ENCODE results near the gene FADS2. TPM values are rescaled to one million over a fixed set of nuclear protein-coding genes. Genes with fewer than 3 reads are reported as not detected.

Gene FADS2
- total RNA-seq, 2 experiments from 2014 or later: 32.1 to 34.1 TPM

DNA sequence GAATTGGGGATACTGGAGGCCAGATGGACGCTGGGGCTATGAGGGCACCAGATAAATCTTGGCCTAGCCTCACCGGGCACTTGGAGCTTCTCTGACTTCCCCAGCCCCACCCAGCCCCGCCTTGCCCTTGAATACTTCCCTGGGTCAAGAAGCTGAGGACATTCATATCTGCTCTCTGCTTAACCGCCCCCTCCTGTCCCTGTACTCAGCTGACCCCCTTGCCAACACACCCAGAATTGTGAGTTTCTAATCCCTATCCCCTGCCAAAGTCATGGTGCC is 41.3 kb downstream of the FADS2 start:
- CTCF ChIA-PET: interaction anchor here (1.6 to 4.5 kb wide), 6 partner anchors 12 to 239 kb away, joined by 8 to 32 read pairs (median 12); no protein-coding TSS in a partner anchor
- DNase-seq: no peak
- no peaks in the 10 kb centered on the region for H3K36me3 Mint-ChIP-seq (ENCODE audit: low read depth)
- no peak overlapping the region for H3K4me3 Mint-ChIP-seq
- H3K9me3 Mint-ChIP-seq: no peaks in the 10 kb centered on the region
- no peaks in the 10 kb centered on the region for H3K27me3 Mint-ChIP-seq (ENCODE audit: low read depth)
- H3K4me1 Mint-ChIP-seq (ENCODE audit: low read depth): peaks cover 2% of the 10 kb centered on the region
- intact Hi-C loops (cut with micrococcal nuclease): no loop called here
- no peak overlapping the region for H3K27ac Mint-ChIP-seq

DNA sequence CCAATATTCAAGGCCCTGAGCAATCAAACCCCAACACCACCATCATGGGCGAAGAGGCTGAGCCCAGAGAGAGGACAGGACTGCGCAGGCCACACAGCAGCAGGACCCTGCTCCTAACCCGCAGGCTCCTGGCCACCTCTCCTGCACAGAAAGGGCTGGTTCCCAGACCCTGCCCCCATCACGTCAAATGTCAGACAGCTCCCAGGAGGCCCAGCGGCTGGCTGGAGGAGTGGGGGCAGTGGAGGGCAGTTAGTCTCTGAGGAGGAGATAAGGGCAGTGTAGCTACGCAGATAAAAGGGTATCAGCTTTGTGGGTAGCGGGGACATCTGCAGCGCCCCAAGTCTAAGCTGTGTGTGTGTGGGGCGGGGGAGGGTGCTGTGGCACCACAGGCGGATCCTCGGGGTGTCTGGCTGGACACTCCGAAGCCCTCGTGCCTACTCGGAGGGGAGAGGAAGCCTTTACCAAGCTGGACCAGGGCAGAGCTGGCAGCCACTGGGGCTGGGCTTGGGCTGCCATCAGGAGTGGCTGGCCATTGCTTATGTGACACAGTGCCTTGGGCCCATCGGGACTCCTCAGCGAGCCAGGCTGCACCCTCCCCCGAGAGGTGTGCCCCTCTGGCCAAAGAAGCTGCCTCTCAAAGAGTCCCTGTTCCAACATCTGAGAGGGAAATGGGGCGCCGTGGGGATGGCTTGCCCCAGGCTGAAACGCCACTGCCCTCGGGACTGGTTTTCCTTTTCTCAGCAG is 41.8 kb downstream of the FADS2 start:
- no peak overlapping the region for H3K27ac Mint-ChIP-seq

DNA sequence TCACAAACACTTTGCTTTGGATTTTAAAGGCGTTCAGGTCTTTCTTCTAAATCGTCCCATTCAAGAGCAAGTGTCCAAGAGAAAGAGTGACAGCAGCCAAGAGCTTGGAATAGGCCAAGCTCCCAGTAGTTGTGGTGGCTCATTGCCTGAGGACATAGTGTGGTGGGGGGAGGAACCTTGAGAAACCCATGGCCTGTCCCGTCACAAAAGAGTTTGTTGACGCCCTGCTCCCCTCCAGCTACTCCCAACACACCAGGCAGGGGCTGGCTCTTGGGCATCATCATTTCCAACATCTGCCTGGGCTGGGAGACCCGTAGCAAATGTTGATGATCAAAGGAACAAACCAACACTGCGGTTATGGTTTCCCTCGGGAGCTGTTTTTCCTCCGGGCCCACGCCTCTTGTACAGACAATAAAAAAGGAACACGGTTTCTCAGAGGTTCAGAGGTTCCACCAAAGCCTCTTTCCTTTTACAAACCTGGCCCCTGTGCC is 42.5 kb downstream of the FADS2 start:
- CTCF ChIA-PET: interaction anchor here (0.6 to 4.5 kb wide), 14 partner anchors 10 to 242 kb away, joined by 3 to 32 read pairs (median 6); partner anchors contain the start of gene BEST1
- no peaks in the 10 kb centered on the region for H3K9me3 Mint-ChIP-seq

More for the DNA sequence above, 41.8 kb downstream of the FADS2 start:
- CTCF ChIA-PET: interaction anchor here (0.6 to 4.5 kb wide), 13 partner anchors 11 to 243 kb away, joined by 3 to 32 read pairs (median 7); partner anchors contain the start of gene BEST1
- H3K4me1 Mint-ChIP-seq (ENCODE audit: low read depth): peaks cover 2% of the 10 kb centered on the region
- H3K9me3 Mint-ChIP-seq: no peaks in the 10 kb centered on the region
- no peak for DNase-seq
- intact Hi-C loops (cut with micrococcal nuclease): no loop called here
- no peak overlapping the region for H3K4me3 Mint-ChIP-seq
- no peaks in the 10 kb centered on the region for H3K27me3 Mint-ChIP-seq (ENCODE audit: low read depth)
- H3K36me3 Mint-ChIP-seq (ENCODE audit: low read depth): no peaks in the 10 kb centered on the region

DNA sequence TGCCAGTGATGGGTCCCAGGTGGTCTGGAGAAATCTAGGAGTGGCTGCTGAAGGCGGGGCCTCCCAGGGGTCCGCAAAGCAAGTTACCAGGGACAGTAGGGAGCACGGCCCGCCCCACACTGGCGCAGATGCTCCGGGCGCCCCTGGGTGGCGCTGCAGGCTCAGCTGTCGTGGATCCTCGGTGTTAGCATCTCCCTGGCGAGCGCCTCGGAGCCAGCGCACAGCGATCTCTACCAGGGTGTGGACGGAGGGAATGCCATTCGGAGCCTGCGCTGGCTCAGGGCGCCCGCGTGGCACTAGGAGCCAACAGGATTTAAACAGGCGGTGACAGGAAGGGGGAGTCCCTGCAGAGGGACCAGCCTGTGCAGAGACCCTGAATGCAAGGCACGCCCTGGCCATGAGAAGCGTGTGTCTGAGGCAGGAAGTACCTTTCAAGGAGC is 43.1 kb downstream of the FADS2 start:
- intact Hi-C loops (cut with micrococcal nuclease): loop anchor here (1.0 kb wide), 3 partner anchors 21 to 211 kb away; no protein-coding TSS in a partner anchor
- no peaks in the 10 kb centered on the region for H3K36me3 Mint-ChIP-seq (ENCODE audit: low read depth)
- H3K27me3 Mint-ChIP-seq (ENCODE audit: low read depth): no peaks in the 10 kb centered on the region
- H3K9me3 Mint-ChIP-seq: no peaks in the 10 kb centered on the region
- H3K4me1 Mint-ChIP-seq (ENCODE audit: low read depth): peaks cover 2% of the 10 kb centered on the region
- no peak overlapping the region for H3K27ac Mint-ChIP-seq
- no peak overlapping the region for H3K4me3 Mint-ChIP-seq
- peak; percentile 75 for DNase-seq
- CTCF ChIA-PET: interaction anchor here (0.8 to 4.5 kb wide), 12 partner anchors 10 to 241 kb away, joined by 3 to 32 read pairs (median 8); partner anchors contain the start of gene BEST1

More for the DNA sequence above, 42.5 kb downstream of the FADS2 start:
- Mint-ChIP-seq H3K4me3 (no peak overlapping the region), H3K27me3 (ENCODE audit: low read depth) (no peaks in the 10 kb centered on the region), H3K36me3 (ENCODE audit: low read depth) (no peaks in the 10 kb centered on the region), H3K27ac (no peak overlapping the region), H3K4me1 (ENCODE audit: low read depth) (peaks cover 2% of the 10 kb centered on the region)
- DNase-seq: no peak
- intact Hi-C loops (cut with micrococcal nuclease): loop anchor here (1.0 kb wide), 3 partner anchors 22 to 212 kb away; no protein-coding TSS in a partner anchor

DNA sequence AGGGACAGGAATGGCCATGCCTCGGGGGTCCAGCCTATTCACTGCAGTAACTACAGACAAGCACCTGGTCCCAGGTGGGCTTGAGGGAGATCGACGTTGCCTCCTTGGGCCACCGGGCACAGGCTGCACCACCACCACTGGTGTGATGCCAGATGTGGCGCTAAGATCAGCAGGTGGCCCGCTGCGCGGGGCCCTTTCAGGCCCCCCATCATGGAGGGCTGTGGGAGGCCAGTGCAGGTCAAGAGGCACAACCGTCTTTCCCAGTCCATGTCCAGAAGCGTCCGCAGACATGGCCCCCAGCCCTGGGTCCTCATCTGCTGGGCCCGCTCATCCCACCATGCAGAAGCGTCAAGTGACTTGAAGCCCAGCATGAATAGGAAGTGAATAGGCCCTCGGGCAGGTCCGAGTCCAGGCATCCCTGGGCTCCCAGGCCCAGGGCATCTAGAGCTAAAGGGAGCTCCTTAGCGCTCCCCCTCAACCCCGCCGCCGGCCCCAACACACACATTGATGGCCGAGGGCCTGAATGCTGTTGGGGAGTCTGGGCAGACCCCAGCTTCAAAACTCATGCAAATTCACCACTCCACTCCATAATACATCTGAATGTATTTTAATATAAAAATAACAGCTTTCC is 45.0 kb downstream of the FADS2 start:
- CTCF ChIA-PET: interaction anchor here (1.0 to 4.5 kb wide), 4 partner anchors 9 to 208 kb away, joined by 3 to 32 read pairs (median 4); no protein-coding TSS in a partner anchor
- Mint-ChIP-seq H3K4me3 (no peak overlapping the region), H3K36me3 (ENCODE audit: low read depth) (no peaks in the 10 kb centered on the region), H3K27me3 (ENCODE audit: low read depth) (no peaks in the 10 kb centered on the region), H3K4me1 (ENCODE audit: low read depth) (peaks cover 2% of the 10 kb centered on the region), H3K9me3 (no peaks in the 10 kb centered on the region), H3K27ac (no peak overlapping the region)
- DNase-seq: no peak
- intact Hi-C loops (cut with micrococcal nuclease): no loop called here

DNA sequence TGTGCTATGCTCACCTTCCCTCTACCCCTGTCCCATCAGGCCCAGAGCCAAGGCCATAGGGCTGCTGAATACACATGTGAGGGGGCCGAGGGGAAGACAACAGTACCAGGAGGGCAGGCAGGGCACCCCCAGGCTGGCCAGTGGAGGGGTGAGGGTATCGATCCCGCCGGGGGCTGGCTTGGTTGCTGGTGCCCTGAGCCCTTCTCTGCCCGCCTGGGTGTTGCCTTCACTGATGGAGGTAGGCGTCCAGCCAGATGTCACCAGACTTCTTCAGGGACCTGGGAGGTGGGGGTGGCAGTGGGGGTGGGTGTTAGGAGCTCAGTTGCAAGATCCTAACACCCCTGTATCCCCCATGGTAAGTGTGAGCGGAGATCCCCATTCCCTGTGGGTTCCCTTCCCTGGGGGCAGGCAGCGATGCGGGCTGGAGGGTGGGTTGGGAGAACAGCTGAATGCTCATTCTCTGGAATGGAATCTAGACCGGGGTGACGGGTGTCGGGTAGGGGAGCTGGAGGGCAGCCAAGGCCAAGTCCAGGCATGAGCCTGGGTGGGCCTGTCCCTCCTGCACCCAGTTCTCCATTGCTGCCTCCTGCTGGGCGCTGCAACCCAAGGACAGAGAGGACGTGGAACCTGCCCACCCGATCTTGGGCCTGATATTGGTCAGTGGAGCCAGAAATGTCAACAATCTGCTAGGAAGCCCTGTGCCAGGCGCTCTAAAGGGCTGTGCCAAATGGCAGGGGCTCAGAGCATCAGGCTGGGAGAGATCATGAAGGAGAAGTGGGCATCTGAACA is 45.7 kb downstream of the FADS2 start:
- no peaks in the 10 kb centered on the region for H3K36me3 Mint-ChIP-seq (ENCODE audit: low read depth)
- no peak overlapping the region for H3K4me3 Mint-ChIP-seq
- peaks cover 2% of the 10 kb centered on the region for H3K4me1 Mint-ChIP-seq (ENCODE audit: low read depth)
- H3K27ac Mint-ChIP-seq: no peak overlapping the region
- H3K27me3 Mint-ChIP-seq (ENCODE audit: low read depth): no peaks in the 10 kb centered on the region
- CTCF ChIA-PET: interaction anchor here (1.0 to 4.5 kb wide), 5 partner anchors 15 to 209 kb away, joined by 3 to 32 read pairs (median 3); no protein-coding TSS in a partner anchor
- H3K9me3 Mint-ChIP-seq: no peaks in the 10 kb centered on the region
- DNase-seq: no peak
- intact Hi-C loops (cut with micrococcal nuclease): no loop called here

DNA sequence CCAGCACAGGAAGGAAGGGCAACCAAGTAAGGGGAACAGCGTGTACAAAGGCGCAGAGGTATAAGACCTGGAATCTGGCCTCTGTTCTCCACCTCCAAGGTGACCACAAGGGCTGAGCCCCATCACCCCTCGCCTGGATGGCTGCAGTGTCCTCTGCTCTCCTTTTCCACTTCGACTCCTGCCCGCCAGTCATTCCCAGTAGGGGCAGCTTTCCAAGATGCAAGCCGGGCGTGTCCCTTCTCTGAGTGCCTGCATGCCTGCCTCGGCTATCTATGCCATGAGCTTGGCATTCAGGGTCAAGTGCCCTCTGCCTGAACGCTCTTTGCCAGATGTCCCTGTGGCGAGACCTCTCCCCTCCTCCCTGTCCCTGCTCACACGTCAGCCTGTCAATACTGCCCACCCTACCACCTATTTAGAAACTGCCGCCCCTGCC is 46.3 kb downstream of the FADS2 start:
- H3K9me3 Mint-ChIP-seq: no peaks in the 10 kb centered on the region
- CTCF ChIA-PET: interaction anchor here (1.1 to 1.5 kb wide), 3 partner anchors 14 to 208 kb away, joined by 3 read pairs; no protein-coding TSS in a partner anchor
- no peak for DNase-seq
- intact Hi-C loops (cut with micrococcal nuclease): no loop called here
- no peaks in the 10 kb centered on the region for H3K27me3 Mint-ChIP-seq (ENCODE audit: low read depth)
- H3K4me1 Mint-ChIP-seq (ENCODE audit: low read depth): peaks cover 2% of the 10 kb centered on the region
- no peak overlapping the region for H3K27ac Mint-ChIP-seq
- no peak overlapping the region for H3K4me3 Mint-ChIP-seq
- no peaks in the 10 kb centered on the region for H3K36me3 Mint-ChIP-seq (ENCODE audit: low read depth)

DNA sequence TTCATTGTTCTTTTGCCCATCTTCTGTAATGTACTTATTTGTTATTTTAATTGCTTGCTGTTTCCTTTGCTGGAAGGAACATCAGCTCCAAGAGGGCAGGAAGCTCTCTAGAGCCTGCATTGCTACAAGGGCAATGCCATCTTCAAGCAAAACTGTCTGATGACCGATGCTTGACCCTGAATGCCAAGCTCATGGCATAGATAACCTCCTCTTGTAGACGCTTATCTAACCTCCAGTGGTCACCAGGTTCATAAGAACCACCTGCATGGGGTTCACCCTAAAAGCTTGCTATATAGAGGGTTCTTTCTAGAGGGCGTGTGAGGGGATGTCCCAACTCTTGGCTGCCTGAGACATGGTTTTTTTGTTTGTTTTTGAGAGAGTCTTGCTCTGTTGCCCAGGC is 46.8 kb downstream of the FADS2 start:
- CTCF ChIA-PET: interaction anchor here (0.7 to 1.5 kb wide), 4 partner anchors 14 to 207 kb away, joined by 3 read pairs; no protein-coding TSS in a partner anchor
- Mint-ChIP-seq H3K4me3 (no peak overlapping the region), H3K9me3 (no peaks in the 10 kb centered on the region), H3K4me1 (ENCODE audit: low read depth) (peaks cover 2% of the 10 kb centered on the region), H3K27ac (no peak overlapping the region), H3K36me3 (ENCODE audit: low read depth) (no peaks in the 10 kb centered on the region), H3K27me3 (ENCODE audit: low read depth) (no peaks in the 10 kb centered on the region)
- DNase-seq: no peak
- intact Hi-C loops (cut with micrococcal nuclease): no loop called here

DNA sequence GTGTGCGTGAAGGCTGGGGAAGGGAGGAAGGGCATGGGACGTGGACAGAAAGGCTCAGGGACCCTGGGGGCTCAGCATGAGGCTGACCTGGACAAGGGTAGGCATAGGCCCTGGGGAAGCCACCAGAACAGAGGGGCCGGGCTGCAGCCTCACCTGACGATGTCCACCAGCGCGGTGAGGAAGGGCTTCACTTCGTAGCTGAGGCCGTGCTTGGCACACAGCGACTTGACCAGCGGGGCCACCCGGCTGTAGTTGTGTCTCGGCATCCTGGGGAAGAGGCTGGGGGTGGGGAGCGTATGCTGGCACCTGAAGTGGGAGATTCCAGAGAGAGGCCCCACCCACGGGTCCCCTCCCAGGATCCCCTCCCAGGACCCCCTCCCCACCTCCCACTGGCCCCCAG is 47.6 kb downstream of the FADS2 start:
- intact Hi-C loops (cut with micrococcal nuclease): no loop called here
- Mint-ChIP-seq H3K9me3 (no peaks in the 10 kb centered on the region), H3K27me3 (ENCODE audit: low read depth) (no peaks in the 10 kb centered on the region), H3K36me3 (ENCODE audit: low read depth) (no peaks in the 10 kb centered on the region), H3K27ac (no peak overlapping the region), H3K4me3 (no peak overlapping the region), H3K4me1 (ENCODE audit: low read depth) (peaks cover 2% of the 10 kb centered on the region)
- CTCF ChIA-PET: interaction anchor here (1.1 kb wide), 1 partner anchor 74 kb away, joined by 3 read pairs; no protein-coding TSS in a partner anchor
- DNase-seq: no peak

DNA sequence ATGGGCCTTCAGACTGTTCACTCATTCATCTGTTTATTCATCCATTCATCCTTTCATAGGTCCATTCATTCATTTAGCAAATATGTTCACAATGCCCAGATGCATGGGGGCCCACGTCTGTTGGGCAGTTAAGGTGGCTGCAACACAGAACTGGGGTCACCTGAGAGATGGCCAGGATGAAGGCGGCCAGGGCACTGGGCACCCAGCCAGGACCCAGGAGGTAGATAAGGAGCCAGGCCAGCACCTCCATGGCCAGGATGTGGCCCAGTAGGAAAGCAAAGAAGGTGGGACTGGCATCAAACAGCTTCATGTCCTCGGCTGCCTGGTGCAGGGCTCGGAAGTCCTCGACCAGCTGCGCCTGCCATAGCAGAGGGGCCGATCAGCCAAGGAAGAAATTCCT is 51.1 kb downstream of the FADS2 start:
- CTCF ChIA-PET: interaction anchor here (1.2 to 4.0 kb wide), 2 partner anchors 19 to 203 kb away, joined by 3 to 17 read pairs; no protein-coding TSS in a partner anchor
- no peak for DNase-seq

DNA sequence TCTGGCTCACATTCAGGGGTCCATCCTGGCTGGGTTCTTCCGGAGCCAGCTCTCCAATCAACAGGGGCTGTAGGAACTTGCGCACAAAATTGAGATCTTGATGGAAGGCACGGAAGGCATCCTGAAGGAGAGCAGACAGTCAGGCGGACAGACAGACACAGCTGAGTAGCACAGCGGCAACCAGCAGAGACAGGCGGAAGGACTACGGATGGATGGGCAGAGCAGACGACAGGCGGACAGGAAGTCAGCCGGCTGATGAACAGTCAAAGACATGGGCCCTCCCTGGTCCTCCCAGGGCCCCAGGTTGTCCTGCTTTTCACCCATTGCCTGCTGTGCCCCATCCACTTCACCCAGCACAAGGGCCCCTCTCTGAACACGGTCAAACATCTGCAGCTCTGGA is 51.9 kb downstream of the FADS2 start:
- Mint-ChIP-seq H3K27me3 (ENCODE audit: low read depth) (no peaks in the 10 kb centered on the region), H3K4me1 (ENCODE audit: low read depth) (no peaks in the 10 kb centered on the region), H3K4me3 (no peak overlapping the region), H3K36me3 (ENCODE audit: low read depth) (no peaks in the 10 kb centered on the region), H3K9me3 (no peaks in the 10 kb centered on the region), H3K27ac (no peak overlapping the region)
- intact Hi-C loops (cut with micrococcal nuclease): no loop called here
- no peak for DNase-seq
- CTCF ChIA-PET: interaction anchor here (1.2 to 4.0 kb wide), 3 partner anchors 10 to 202 kb away, joined by 3 to 17 read pairs (median 9); no protein-coding TSS in a partner anchor

More for the DNA sequence above, 51.1 kb downstream of the FADS2 start:
- Mint-ChIP-seq H3K4me3 (no peak overlapping the region), H3K4me1 (ENCODE audit: low read depth) (no peaks in the 10 kb centered on the region), H3K27me3 (ENCODE audit: low read depth) (no peaks in the 10 kb centered on the region), H3K36me3 (ENCODE audit: low read depth) (no peaks in the 10 kb centered on the region), H3K9me3 (no peaks in the 10 kb centered on the region), H3K27ac (no peak overlapping the region)
- intact Hi-C loops (cut with micrococcal nuclease): no loop called here
